ENCODE data around the gene NDOR1. TPM values are rescaled to one million over a fixed set of nuclear protein-coding genes. Genes with fewer than 3 reads are reported as not detected.

The NDOR1 gene
- total RNA-seq, 1 experiment from 2014 or later = 7.8 TPM

DNA sequence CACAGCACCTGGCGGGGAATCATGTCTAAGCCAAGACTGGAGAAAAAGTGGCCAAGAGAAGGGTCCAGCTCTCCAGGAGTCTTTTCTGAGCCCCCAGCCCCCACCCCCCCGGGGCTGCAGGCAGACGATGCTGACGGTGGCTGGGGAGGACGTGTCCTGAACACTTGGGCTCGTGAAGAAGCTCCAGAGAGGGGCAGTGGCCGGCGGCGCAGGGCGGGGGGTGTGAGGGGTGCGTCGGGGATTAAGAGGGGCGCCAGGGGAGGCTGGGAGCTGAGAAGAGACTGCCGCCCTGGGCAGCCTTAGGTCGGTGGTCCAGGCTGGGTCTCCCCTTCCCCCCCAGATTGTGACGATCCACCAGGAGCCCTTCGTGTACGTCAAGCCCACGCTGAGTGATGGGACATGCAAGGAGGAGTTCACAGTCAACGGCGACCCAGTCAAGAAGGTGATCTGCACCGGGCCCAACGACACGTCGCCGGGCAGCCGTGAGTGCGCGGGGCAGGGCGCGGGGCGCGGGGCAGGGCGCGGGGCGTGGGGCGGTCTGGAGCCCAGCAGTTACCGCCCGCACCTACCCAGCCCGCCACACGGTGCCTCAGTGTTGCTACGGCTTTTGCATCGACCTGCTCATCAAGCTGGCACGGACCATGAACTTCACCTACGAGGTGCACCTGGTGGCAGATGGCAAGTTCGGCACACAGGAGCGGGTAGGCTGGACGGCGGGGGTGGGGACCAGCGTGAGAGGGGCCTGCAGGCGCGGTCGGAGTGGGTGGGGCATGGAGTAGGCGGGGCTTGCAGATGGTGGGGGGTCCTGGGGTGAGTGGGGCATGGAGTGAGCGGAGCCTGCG, 44.6 kb upstream of the NDOR1 start:
- Histone ChIP-seq H3K9me3 (ENCODE audit: low read length) (no peaks in the 10 kb centered on the region), H3K9me2 (replicated peaks; ENCODE audit: insufficient read depth, low read length) (no peaks in the 10 kb centered on the region)

DNA sequence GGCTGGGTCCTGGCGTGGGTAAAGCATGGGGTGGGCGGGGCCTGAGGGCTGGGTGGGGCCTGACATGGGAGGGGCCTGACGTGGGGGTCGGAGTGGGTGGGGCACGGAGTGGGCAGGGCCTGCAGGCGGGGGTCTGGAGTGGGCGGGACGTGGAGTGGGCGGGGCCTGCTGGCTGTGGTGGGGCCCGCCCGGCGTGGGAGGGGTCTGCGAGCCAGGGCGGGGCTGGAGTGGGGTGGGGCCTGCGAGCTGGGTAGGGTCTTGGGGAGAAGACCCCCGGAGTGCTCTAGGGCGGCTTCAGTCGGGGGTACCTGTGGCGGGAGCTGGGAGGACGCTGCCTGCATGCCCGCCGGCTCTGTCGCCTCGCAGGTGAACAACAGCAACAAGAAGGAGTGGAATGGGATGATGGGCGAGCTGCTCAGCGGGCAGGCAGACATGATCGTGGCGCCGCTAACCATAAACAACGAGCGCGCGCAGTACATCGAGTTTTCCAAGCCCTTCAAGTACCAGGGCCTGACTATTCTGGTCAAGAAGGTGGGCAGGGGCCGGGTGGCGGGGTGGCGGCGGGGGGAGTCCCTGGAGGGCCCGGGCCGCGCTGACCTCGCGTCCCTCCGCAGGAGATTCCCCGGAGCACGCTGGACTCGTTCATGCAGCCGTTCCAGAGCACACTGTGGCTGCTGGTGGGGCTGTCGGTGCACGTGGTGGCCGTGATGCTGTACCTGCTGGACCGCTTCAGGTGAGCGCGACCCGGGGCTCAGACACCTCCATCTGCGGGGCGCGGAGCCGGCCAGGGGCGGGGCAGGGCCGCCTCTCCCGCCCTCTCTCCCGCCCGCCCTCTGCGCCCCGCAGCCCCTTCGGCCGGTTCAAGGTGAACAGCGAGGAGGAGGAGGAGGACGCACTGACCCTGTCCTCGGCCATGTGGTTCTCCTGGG, 43.7 kb upstream of the NDOR1 start:
- no peaks in the 10 kb centered on the region for H3K27me3 ChIP-seq (ENCODE audit: low read length)
- DNase-seq = no peak
- H3K9ac ChIP-seq (ENCODE audit: low read length) = no peak overlapping the region

More for the DNA sequence above, 44.6 kb upstream of the NDOR1 start:
- Histone ChIP-seq H3K79me2 (ENCODE audit: low read length) (no peaks in the 10 kb centered on the region), H4K20me1 (ENCODE audit: insufficient read depth, low read depth, low read length) (0 out of 2 replicates have a peak, but pooled peaks cover 2% of the 10 kb centered on the region), H3K27ac (ENCODE audit: low read length) (no peak overlapping the region), H3K4me1 (ENCODE audit: low read length) (no peaks in the 10 kb centered on the region), H3K27me3 (ENCODE audit: low read length) (no peaks in the 10 kb centered on the region), H3K36me3 (ENCODE audit: insufficient read depth, low read length) (no peaks in the 10 kb centered on the region), H3K4me2 (ENCODE audit: low read depth, low read length, poor library complexity, severe bottlenecking) (no peak overlapping the region), H3K9ac (ENCODE audit: low read length) (no peak overlapping the region), H2AFZ (ENCODE audit: low read length) (no peak overlapping the region), H3K4me3 (ENCODE audit: low read length) (no peak overlapping the region)
- DNase-seq = no peak

DNA sequence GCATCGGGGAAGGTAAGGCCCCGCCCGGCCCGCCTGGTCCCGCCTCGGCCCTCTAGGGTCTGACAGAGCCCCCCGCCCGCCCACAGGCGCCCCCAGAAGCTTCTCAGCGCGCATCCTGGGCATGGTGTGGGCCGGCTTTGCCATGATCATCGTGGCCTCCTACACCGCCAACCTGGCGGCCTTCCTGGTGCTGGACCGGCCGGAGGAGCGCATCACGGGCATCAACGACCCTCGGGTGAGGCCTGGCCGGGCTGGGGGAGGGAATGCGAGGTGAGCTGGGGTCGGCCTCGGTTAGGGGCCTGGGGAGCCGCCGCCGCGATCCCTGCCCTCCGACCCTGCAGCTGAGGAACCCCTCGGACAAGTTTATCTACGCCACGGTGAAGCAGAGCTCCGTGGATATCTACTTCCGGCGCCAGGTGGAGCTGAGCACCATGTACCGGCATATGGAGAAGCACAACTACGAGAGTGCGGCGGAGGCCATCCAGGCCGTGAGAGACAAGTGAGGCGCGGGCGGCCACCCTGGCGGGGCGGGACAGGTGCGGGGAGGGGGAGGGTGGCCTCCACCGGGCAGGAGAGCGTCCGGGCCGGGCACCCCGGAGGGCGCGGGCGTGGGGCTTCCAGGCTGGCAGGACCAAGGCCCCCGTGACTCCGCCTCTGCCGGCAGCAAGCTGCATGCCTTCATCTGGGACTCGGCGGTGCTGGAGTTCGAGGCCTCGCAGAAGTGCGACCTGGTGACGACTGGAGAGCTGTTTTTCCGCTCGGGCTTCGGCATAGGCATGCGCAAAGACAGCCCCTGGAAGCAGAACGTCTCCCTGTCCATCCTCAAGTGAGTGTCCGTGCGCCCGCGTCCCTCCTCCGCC, 42.8 kb upstream of the NDOR1 start:
- H3K36me3 ChIP-seq (ENCODE audit: insufficient read depth, low read length) = no peaks in the 10 kb centered on the region
- H2AFZ ChIP-seq (ENCODE audit: low read length) = no peak overlapping the region
- DNase-seq = no peak
- H3K4me3 ChIP-seq (ENCODE audit: low read length) = no peak overlapping the region
- H4K20me1 ChIP-seq (ENCODE audit: insufficient read depth, low read depth, low read length) = 0 out of 2 replicates have a peak, but pooled peaks cover 2% of the 10 kb centered on the region
- no peak overlapping the region for H3K9ac ChIP-seq (ENCODE audit: low read length)
- H3K79me2 ChIP-seq (ENCODE audit: low read length) = no peaks in the 10 kb centered on the region
- no peaks in the 10 kb centered on the region for H3K9me3 ChIP-seq (ENCODE audit: low read length)
- no peaks in the 10 kb centered on the region for H3K4me1 ChIP-seq (ENCODE audit: low read length)
- H3K4me2 ChIP-seq (ENCODE audit: low read depth, low read length, poor library complexity, severe bottlenecking) = no peak overlapping the region
- no peak overlapping the region for H3K27ac ChIP-seq (ENCODE audit: low read length)
- no peaks in the 10 kb centered on the region for H3K9me2 ChIP-seq (replicated peaks; ENCODE audit: insufficient read depth, low read length)
- H3K27me3 ChIP-seq (ENCODE audit: low read length) = no peaks in the 10 kb centered on the region

More for the DNA sequence above, 43.7 kb upstream of the NDOR1 start:
- no peak overlapping the region for H3K4me2 ChIP-seq (ENCODE audit: low read depth, low read length, poor library complexity, severe bottlenecking)
- no peaks in the 10 kb centered on the region for H3K9me2 ChIP-seq (replicated peaks; ENCODE audit: insufficient read depth, low read length)
- 0 out of 2 replicates have a peak, but pooled peaks cover 2% of the 10 kb centered on the region for H4K20me1 ChIP-seq (ENCODE audit: insufficient read depth, low read depth, low read length)
- no peak overlapping the region for H3K27ac ChIP-seq (ENCODE audit: low read length)
- H3K4me1 ChIP-seq (ENCODE audit: low read length) = no peaks in the 10 kb centered on the region
- no peaks in the 10 kb centered on the region for H3K36me3 ChIP-seq (ENCODE audit: insufficient read depth, low read length)
- H3K9me3 ChIP-seq (ENCODE audit: low read length) = no peaks in the 10 kb centered on the region
- H2AFZ ChIP-seq (ENCODE audit: low read length) = no peak overlapping the region
- H3K4me3 ChIP-seq (ENCODE audit: low read length) = no peak overlapping the region
- no peaks in the 10 kb centered on the region for H3K79me2 ChIP-seq (ENCODE audit: low read length)

DNA sequence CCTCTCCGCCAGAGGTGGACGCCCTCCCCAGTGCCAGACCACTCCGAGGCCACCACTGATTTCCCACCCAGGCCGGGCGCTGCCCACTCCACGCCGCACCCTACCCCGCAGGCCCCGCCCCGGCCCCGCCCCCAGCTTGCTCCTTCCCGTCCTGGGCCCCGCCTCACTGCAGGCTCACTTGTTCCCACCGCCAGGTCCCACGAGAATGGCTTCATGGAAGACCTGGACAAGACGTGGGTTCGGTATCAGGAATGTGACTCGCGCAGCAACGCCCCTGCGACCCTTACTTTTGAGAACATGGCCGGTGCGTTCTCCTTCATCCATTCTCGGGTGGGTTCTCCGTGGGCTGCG, 42.2 kb upstream of the NDOR1 start:
- no peak overlapping the region for H3K4me3 ChIP-seq (ENCODE audit: low read length)
- H3K4me2 ChIP-seq (ENCODE audit: low read depth, low read length, poor library complexity, severe bottlenecking) = no peak overlapping the region
- no peak overlapping the region for H2AFZ ChIP-seq (ENCODE audit: low read length)
- H4K20me1 ChIP-seq (ENCODE audit: insufficient read depth, low read depth, low read length) = 0 out of 2 replicates have a peak, but pooled peaks cover 2% of the 10 kb centered on the region
- no peaks in the 10 kb centered on the region for H3K79me2 ChIP-seq (ENCODE audit: low read length)
- no peaks in the 10 kb centered on the region for H3K27me3 ChIP-seq (ENCODE audit: low read length)
- DNase-seq = no peak
- no peaks in the 10 kb centered on the region for H3K9me3 ChIP-seq (ENCODE audit: low read length)
- no peaks in the 10 kb centered on the region for H3K4me1 ChIP-seq (ENCODE audit: low read length)
- H3K9ac ChIP-seq (ENCODE audit: low read length) = no peak overlapping the region
- H3K9me2 ChIP-seq (replicated peaks; ENCODE audit: insufficient read depth, low read length) = no peaks in the 10 kb centered on the region
- no peak overlapping the region for H3K27ac ChIP-seq (ENCODE audit: low read length)
- no peaks in the 10 kb centered on the region for H3K36me3 ChIP-seq (ENCODE audit: insufficient read depth, low read length)

DNA sequence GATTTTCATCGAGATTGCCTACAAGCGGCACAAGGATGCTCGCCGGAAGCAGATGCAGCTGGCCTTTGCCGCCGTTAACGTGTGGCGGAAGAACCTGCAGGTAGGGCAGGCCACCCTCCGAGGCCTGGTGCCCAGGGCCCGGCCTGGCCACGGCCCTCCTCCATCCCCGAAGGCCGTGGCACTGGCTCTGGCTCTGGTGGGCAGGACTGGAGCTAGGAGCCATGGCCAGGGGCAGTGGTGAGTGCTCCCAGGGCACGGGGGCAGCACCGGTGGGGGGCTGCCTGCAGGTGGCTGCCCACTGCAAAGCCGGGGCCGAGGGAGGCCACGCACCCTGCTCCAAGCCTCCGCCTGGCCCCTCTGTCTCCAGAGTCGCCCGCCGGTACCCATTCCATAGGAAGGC, 41.7 kb upstream of the NDOR1 start:
- H3K4me1 ChIP-seq (ENCODE audit: low read length) = peaks cover 3% of the 10 kb centered on the region; the same call in 1 of the 2 replicates
- H3K4me2 ChIP-seq (ENCODE audit: low read depth, low read length, poor library complexity, severe bottlenecking) = no peak overlapping the region
- no peaks in the 10 kb centered on the region for H3K27me3 ChIP-seq (ENCODE audit: low read length)
- no peak overlapping the region for H3K4me3 ChIP-seq (ENCODE audit: low read length)
- H3K27ac ChIP-seq (ENCODE audit: low read length) = no peak overlapping the region
- no peak overlapping the region for H2AFZ ChIP-seq (ENCODE audit: low read length)
- no peaks in the 10 kb centered on the region for H3K36me3 ChIP-seq (ENCODE audit: insufficient read depth, low read length)
- H3K9me3 ChIP-seq (ENCODE audit: low read length) = no peaks in the 10 kb centered on the region
- H4K20me1 ChIP-seq (ENCODE audit: insufficient read depth, low read depth, low read length) = 0 out of 2 replicates have a peak, but pooled peaks cover 2% of the 10 kb centered on the region
- no peaks in the 10 kb centered on the region for H3K79me2 ChIP-seq (ENCODE audit: low read length)
- no peaks in the 10 kb centered on the region for H3K9me2 ChIP-seq (replicated peaks; ENCODE audit: insufficient read depth, low read length)
- no peak for DNase-seq
- no peak overlapping the region for H3K9ac ChIP-seq (ENCODE audit: low read length)

DNA sequence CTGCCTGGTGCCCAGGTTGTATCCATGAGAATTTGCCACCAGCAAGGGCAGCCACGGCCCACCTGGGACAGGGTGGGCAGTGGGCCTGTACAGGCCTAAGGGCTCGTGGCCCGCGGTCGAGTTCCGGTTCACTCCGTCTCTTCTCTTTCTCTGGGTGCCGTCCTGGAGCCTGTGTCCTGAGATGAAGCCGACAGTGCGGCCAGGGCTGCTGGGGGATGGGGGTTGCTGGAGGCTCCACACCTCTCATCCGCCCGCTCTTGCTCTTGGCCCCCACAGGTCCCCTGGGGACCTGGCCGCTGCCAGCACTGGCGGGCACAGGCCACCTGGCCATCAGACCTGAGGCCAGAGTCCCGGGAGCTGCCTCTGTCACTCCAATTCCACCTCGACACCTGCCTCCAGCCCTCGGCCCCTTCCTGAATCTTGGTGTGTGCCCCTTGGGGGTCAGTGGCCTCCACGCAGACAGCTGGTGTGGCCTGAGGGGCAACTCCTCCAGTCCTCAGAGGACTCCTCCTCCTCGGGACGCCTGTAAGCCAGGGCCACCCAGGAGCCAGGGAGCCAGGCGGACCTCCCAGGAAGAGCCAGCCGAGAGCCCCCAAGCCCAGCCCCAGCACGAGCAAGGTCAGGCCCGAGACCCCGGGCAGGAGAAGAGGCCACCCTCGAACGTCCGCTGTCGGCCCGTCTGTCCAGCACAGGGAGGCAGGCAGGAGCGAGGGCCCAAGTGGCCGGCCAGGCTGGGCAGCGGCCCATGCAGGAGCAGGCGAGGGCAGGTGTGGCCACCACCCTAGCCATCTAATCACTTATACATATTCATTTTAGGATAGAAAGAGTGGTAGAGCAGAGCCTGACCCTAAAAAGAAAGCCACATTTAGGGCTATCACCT, 40.9 kb upstream of the NDOR1 start:
- no peak overlapping the region for H3K9ac ChIP-seq (ENCODE audit: low read length)
- H4K20me1 ChIP-seq (ENCODE audit: insufficient read depth, low read depth, low read length) = no peaks in the 10 kb centered on the region

DNA sequence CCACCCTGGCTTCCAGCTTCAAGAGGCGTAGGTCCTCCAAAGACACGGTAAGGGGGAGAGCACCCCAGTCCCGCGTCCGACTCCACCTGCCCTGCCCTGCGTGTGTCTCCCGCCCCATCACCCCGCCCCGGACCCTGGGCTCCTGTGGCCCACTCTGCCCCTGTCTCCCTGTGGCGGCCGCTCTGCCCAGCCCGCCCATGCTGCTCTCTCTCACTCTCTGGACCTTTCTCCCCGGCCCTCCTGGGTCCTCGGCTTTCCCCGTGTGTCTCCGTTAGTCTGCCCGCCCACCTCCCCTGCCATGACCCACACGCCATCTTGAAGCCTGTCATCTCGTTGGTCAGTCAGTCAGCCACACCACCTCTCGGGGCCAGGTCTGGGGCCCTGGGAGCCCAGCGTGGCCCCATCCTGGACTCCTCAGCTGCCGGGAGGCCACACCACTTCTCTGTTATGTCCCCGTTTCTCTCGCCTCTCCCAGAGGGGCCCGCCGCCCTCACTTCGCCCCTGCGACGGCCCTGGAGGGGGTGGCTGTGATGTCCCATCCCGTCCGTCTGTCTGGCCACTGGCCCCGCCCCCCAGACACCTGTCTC, 40.2 kb upstream of the NDOR1 start:
- DNase-seq = no peak
- Histone ChIP-seq H3K9ac (ENCODE audit: low read length) (no peak overlapping the region), H3K36me3 (ENCODE audit: insufficient read depth, low read length) (no peaks in the 10 kb centered on the region), H4K20me1 (ENCODE audit: insufficient read depth, low read depth, low read length) (peaks cover 4% of the 10 kb centered on the region; the same call in 1 of the 2 replicates), H3K27ac (ENCODE audit: low read length) (no peak overlapping the region), H3K79me2 (ENCODE audit: low read length) (no peaks in the 10 kb centered on the region), H3K4me1 (ENCODE audit: low read length) (peaks cover 18% of the 10 kb centered on the region), H3K27me3 (ENCODE audit: low read length) (no peaks in the 10 kb centered on the region), H3K9me3 (ENCODE audit: low read length) (no peaks in the 10 kb centered on the region), H3K4me3 (ENCODE audit: low read length) (no peak overlapping the region), H3K4me2 (ENCODE audit: low read depth, low read length, poor library complexity, severe bottlenecking) (no peak overlapping the region), H2AFZ (ENCODE audit: low read length) (no peak overlapping the region), H3K9me2 (replicated peaks; ENCODE audit: insufficient read depth, low read length) (no peaks in the 10 kb centered on the region)

More for the DNA sequence above, 40.9 kb upstream of the NDOR1 start:
- Histone ChIP-seq H3K4me3 (ENCODE audit: low read length) (no peak overlapping the region), H2AFZ (ENCODE audit: low read length) (no peak overlapping the region), H3K79me2 (ENCODE audit: low read length) (no peaks in the 10 kb centered on the region), H3K9me3 (ENCODE audit: low read length) (no peaks in the 10 kb centered on the region), H3K36me3 (ENCODE audit: insufficient read depth, low read length) (no peaks in the 10 kb centered on the region), H3K27me3 (ENCODE audit: low read length) (no peaks in the 10 kb centered on the region), H3K4me1 (ENCODE audit: low read length) (peaks cover 11% of the 10 kb centered on the region), H3K27ac (ENCODE audit: low read length) (no peak overlapping the region), H3K9me2 (replicated peaks; ENCODE audit: insufficient read depth, low read length) (no peaks in the 10 kb centered on the region), H3K4me2 (ENCODE audit: low read depth, low read length, poor library complexity, severe bottlenecking) (no peak overlapping the region)
- no peak for DNase-seq

Measured in Karpas-422 (cell line).